ENCODE measurements around the gene DDIAS.
"Not testable (repeated sequence)": the region's sequence is repeated elsewhere in the genome, so short reads cannot be mapped to it uniquely, and the experiment has no call there.

- not testable (repeated sequence) for TF ChIP-seq FOXA1 (IDR thresholded peaks at IDR 0.05); NFRKB (IDR thresholded peaks at IDR 0.05); BHLHE40 (IDR thresholded peaks at IDR 0.05; ENCODE audit: borderline replicate concordance); FOXM1 (IDR thresholded peaks at IDR 0.05; ENCODE audit: borderline replicate concordance); TARDBP (IDR thresholded peaks at IDR 0.05); PKNOX1 (IDR thresholded peaks at IDR 0.05); ELF4 (IDR thresholded peaks at IDR 0.05); ARNT (IDR thresholded peaks at IDR 0.05); ZNF384 (IDR thresholded peaks at IDR 0.05)
Observed at GRCh38 chr11:82919786-82920185, 18.2 kb downstream of the DDIAS start.
